ENCODE measurements around the gene GLI2.

GLI2 gene

DNA sequence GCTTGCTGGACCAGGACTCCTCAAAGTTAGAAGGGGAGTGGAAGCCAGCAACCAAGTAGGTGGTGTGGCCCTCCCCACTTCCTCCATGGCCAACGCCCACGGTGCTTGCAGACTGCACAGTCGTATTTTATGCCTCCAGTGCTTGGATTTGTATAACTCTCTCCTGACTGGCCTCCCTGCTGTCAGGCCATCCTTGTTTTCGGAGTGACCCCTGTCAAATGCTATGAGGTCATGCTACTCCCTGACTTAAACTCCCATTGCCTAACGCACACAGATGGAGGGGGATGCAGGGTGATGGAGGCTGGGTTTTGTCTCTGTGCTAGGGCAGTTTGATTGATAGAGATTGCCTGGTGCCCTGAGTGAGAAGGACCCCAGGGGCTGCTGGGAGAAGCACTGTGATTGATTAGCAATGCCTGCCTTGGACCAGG lies 36.1 kb downstream of the GLI2 start:
- no peak for DNase-seq

DNA sequence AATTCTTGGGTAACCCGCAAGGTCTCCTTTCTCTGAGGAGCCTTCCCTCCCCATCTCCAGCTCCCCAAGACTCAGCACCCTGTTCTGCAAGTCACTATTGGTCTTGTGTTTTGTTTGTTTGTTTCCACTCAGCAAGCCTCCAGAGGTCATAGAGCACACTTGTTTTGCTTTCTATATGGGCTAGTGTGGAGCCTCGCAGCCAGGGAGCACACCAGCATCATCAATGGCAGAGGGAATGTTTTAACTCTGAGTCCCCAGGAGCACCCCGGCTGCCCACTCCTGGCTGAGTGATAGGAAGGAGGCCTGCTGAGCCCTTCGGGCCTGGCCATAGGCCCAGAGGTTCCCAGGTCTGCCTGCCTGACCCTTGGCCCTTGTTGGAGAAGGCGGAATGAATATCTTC lies 36.6 kb downstream of the GLI2 start:
- DNase-seq, result no peak

DNA sequence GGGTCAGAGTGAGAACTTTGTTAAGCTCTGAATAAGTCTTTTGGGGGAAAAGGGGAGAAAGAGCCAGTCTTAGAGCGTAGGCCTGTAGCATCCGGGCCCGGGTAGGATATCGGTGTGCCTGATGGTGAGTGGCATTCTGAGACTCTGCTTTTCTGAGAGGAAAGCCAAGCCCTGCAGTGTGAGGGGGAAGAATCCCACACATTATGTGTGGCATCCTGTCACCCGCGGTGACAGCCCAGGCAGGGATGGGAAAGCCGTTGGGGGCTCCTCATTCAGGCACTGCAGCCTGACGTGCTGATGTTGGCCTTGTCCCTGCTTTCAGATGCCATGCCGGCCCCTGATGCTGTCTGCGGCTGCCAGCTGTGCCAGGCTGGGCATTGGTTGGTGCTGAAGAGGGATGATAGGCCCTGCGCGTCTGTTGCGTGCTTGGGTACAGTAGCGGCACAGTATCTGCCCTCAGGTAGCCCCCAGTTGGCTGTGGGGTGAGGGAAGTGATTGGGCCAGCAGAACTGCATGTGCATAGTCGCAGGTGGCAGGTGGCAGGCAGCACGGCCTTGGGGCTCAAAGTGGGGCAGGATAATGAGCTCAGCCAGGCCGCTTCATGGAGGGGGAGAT lies 37.6 kb downstream of the GLI2 start:
- DNase-seq, result peak in 1 of 2 experiments; percentile 9

DNA sequence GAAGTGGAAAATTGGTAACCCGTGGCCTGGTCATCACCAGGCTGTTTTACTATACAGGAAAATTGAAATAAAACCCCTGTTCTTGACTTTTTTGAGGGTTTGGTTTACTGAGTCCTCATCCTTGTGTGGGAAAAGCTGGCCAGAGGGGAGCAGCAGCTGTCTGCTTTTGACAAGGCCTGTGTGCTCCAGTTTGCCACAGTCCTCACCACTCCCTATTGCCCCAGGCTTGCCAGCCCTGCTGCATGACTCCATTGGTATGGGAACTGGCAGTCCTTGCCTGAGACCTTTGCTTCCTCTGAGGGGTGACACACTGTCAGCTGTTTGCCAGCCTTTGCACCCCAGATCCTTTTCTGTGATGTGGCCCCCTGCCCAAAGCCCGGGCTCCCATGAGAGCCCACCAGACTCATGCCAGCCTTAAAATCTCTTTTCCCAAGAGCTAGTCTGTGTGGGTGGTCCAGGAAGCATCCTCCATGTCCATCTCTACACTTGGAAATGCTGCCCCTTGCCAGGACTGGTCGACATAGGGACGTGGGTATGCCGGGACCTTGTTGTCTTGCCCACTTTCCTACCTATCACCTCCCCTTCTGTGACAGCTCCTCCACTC lies 39.0 kb downstream of the GLI2 start:
- DNase-seq, result no peak

DNA sequence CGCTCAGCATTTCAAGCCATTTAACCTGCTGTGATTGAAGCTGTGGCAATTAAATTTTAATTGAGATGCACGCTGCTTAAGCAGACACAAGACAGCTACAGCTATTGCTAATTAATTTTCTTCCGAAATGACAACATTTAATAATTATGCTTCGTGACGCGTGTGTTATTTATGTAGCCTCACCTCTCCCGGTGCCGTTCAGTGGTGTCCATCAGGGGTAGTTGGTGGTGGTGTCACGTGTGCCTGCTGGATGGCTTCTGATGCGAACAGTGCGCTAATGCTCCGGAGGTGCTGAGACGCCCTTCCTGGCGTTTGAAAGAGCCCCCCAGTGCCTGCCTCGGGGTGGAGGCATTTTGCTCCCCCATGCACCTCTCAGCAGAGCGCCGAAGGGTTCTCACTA lies 39.5 kb downstream of the GLI2 start:
- DNase-seq, result no peak

DNA sequence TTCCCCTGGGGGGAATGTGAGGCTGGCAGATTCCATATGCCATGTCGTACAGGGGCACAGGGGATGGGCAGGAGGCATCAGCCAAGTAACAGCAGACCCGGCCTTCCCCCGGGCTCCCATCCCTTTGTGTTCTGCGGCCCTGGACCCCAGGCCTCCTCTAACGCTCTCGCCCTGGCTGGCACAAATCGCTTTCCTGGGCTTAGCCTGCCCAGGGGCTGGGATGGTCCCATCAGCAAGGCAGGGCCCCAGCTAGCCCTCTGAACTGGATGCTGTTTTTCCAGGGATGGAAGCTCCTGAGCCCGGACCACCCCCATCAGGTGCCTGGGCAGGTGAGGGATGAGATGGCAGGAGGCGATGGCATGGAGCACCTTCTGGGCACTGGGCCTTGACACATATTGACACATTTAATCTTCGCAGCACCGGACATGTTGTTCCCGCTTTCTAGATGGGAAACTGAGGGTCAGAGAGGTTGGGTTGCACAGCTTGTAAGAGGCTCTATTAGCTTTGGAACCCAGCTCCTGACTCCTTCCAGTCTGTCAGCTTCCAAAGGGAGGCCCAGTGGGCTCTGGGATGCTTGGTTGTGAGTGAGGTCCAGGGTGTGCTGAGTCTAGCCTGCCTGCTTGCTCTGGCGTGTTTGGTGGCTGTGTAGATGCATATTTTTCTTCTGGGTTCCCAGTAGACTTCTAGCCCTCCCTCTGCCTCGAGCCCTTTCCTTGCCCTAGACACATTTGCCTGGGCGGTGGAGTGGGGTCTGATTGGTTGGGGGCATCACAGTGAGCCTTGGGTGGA lies 40.3 kb downstream of the GLI2 start:
- no peak for DNase-seq

DNA sequence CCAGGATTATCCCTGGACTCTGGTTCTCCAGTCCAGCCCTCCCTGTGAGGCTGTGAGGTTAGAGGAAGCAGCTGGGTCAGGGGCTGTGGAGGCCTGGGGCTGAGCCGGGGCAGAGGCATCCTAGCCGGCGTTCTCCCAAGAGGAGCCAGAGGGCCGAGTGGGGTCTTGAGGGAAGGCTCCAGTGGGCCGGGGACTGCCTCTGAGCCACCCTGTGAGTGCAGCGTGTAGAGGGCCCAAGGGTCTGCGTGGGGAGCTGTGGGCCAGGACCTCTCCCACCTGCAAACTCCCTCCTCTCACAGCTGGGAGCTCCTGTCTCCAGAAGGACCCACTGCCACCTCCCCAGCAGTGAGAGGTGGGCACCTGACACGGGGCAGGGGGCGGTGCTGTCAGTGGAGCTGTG lies 41.0 kb downstream of the GLI2 start:
- DNase-seq, result no peak

DNA sequence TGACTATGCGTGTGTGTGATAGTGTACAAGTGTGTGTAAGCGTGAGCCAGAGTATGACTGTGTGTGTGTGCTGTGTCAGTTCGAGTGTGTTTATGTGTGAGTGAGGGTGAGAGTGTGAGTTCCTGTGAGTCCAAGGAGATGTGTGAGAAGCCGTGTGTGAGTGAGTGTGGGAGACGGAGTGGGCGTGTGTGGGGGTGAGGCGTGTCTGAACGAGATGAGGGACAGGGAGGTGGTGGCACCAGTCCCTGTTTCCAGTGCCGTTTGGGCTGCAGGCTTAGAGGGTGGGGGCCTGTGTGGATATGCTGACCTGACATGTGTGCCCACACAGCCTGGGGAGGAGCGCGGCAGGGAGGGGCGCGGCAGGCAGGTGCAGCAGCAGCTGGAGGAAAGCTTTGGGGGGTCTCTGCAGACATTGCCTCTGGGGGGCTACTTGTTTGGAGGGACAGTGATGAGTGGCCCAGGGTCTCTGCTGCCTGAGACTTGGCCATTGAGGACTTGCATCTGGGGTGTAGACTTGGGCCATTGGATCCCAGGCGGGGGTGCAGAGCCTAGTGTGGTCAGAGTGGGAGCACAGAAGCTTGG lies 41.6 kb downstream of the GLI2 start:
- DNase-seq, result no peak

DNA sequence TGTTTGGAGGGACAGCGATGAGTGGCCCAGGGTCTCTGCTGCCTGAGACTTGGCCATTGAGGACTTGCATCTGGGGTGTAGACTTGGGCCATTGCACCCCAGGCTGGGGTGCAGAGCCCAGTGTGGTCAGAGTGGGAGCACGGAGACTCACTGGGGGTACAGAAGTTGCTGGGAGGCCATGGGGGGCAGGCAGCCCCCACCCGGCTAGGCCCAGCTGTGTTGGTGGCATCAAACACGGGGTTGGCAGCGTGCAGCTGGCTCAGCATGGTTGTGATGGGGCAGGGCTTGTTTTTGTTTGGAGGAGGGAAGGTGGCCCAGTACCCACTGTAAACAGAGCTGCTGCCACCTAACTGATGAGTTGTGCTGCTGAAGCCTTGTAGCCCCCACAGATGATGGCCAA lies 42.1 kb downstream of the GLI2 start:
- DNase-seq, result no peak

DNA sequence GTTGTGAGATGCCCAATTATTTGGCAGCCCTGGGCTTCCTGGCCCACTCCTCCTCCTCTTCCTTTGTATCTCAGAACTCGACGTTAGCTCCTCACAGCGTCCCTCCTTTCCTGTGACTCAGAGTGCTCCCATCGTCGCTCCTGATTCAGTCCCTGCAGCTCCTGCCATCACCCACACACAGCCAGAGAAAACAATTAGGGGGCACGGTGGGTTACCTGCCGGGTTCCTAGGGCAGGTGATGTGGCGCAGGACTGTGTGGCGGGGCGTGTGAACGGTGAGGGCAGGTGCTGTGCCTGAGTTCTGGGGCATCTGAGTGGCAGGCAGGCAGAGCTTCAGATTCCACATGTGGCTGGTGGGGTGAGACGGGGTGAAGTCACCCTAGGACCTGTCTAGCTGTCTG lies 42.6 kb downstream of the GLI2 start:
- no peak for DNase-seq

DNA sequence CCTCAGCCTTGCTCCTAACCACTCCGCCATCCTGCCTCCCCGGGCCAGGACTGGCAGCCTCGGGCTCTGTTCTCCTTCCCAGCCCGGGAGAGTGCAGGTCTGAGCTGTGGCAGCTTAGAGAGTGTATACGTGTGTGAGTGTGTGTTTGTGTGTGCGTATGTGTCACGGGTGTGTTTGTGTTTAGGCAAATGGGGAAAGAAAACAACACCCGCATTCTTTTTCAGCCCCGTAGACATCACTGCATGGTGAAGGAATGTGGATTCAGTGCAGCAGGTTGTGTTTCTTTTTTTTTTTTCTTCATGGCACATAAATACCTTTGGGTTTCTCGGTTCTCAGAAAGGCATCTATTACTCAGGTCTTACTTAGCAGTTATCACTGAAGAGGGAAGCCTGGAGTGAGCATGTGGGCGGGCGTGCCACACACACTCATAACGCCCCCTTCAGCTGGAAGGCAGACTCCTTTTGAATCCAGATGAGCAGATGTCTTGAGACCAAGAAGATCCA lies 44.2 kb downstream of the GLI2 start:
- peak; percentile 74 to 90 for DNase-seq

DNA sequence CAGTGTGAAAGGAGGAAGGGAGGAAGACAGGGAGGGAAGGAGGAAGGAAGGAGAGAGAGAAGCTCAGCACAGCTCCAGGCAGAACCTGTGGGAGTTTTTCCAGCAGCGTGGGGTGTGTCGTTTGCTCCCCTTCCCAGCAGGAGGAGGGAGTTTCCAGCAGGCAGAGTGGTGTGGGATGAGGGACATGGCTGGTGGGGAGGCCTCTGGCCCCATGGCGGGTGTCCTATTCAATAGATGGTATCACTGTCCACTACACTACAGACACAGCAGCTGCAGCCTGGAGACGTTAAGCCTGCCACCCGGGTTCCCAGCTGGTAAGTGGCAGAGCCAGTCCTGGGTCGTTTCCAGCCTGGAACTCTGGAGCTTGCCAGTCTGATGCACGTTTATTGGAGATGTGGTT lies 44.7 kb downstream of the GLI2 start:
- peak; percentile 40 to 61 for DNase-seq

DNA sequence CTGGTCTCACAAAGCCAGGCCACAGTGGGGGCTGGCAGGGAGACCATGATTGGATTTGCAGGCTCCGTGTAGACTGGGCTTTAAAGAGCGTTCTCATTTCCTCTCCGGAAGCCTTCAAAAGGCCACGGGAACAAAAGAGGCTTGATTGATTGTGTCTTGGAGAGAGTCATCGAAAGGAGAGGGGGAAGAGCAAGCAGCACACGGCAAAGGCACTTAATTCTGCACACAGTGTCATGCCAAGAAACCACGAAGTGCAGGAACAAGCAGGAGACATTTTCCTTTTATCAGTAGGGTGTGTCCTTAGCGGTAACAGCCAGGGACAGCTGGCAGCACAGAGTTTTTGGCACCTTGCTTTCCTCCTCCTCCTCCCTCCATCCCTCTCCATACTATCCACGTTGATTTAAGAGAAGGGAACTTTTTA lies 47.7 kb downstream of the GLI2 start:
- DNase-seq, result peak in 1 of 2 experiments; percentile 21

DNA sequence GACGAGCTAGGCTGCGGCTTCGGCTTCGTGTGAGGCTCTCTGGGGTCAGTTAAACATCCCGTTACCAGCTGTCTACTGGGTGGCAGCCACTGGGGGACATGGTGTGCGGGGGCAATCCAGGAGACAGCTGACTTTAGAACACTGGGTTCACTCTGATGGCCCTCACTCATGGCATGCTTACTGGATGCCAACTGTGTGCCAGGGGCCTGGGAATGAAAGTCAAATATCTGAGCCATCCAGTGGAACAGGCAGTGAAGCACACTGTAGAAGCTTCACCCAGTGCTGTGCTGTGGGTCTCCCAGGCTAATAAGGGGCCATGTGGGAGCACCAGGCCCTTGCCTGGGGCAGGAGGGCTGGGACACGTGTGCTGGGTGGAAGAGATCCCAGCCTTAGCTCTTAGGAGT lies 48.3 kb downstream of the GLI2 start:
- DNase-seq, result no peak
